PC-9 (cell line): ENCODE data around the gene PLTP. TPM values are rescaled to one million over a fixed set of nuclear protein-coding genes. Genes with fewer than 3 reads are reported as not detected.
"Not testable (repeated sequence)": the region's sequence is repeated elsewhere in the genome, so short reads cannot be mapped to it uniquely, and the experiment has no call there.

ENCODE experiments used
- BruUV-seq: library from RNA; stranded (reverse); fragments of 400-500 nt; replicated peaks from 2 replicates; lab custom pipeline; 2021; lab: Mats Ljungman, UMichigan
- CTCF ChIA-PET: fragments of 300-600 bp; sonication (Branson Sonifier 250); formaldehyde crosslinking; loops from one replicate; lab custom pipeline; 2022; ENCODE audit warnings: antibody characterized with exemption; lab: Charles Lee
- POLR2A ChIA-PET: fragments of 300-600 bp; sonication (Branson Sonifier 250); formaldehyde crosslinking; loops from one replicate; lab custom pipeline; 2022; ENCODE audit warnings: antibody characterized with exemption; ENCODE audit not compliant: unreplicated experiment; lab: Charles Lee
- DNase-seq, 2 experiments: peaks; one replicate each; pipeline versions ENCODE4 v3.0.0 to v3.0.0-alpha.2; 2015 to 2022; ENCODE audit warnings: mixed read lengths in 1 of 2
- H2AFZ ChIP-seq: fragments of 200-600 bp; sonication (generic); 2 replicates; pipeline ENCODE4 v1.8.1; 2017; ENCODE audit warnings: antibody characterized with exemption
- H3F3A ChIP-seq: fragments of 200-600 bp; sonication (generic); 2 replicates; pipeline ENCODE4 v1.8.1; 2017; ENCODE audit warnings: antibody characterized with exemption, mild to moderate bottlenecking, low read depth; ENCODE audit not compliant: insufficient read depth
- H3K27ac ChIP-seq: fragments of 200-600 bp; sonication (generic); 2 replicates; pipeline ENCODE4 v1.6.1; 2016; ENCODE audit warnings: mixed run types
- H3K27me3 ChIP-seq: fragments of 200-600 bp; sonication (generic); 2 replicates; pipeline ENCODE4 v1.6.1; 2016; ENCODE audit warnings: low read depth, mixed run types; ENCODE audit not compliant: insufficient read depth
- H3K36me3 ChIP-seq: fragments of 200-600 bp; sonication (generic); 2 replicates; pipeline ENCODE4 v1.6.1; 2016; ENCODE audit warnings: low read depth, mixed run types
- H3K4me1 ChIP-seq: fragments of 200-600 bp; sonication (generic); replicated peaks from 2 replicates; pipeline ENCODE4 v1.6.1; 2016; ENCODE audit warnings: mixed run types; ENCODE audit not compliant: insufficient read depth
- H3K4me2 ChIP-seq: fragments of 200-600 bp; sonication (generic); 2 replicates; pipeline ENCODE4 v1.6.1; 2017; ENCODE audit warnings: mixed run types
- H3K4me3 ChIP-seq: fragments of 200-600 bp; sonication (generic); 2 replicates; pipeline ENCODE4 v1.6.1; 2016; ENCODE audit warnings: mixed run types
- H3K79me2 ChIP-seq: fragments of 200-600 bp; sonication (generic); 2 replicates; pipeline ENCODE4 v1.6.1; 2017; ENCODE audit warnings: low read depth, mixed run types
- H3K9me2 ChIP-seq: fragments of 200-600 bp; sonication (generic); 2 replicates; pipeline ENCODE4 v1.8.1; 2017; ENCODE audit warnings: mild to moderate bottlenecking; ENCODE audit not compliant: insufficient read depth
- H3K9me3 ChIP-seq: fragments of 200-600 bp; sonication (generic); 2 replicates; pipeline ENCODE4 v1.8.1; 2016; ENCODE audit warnings: low read depth; ENCODE audit not compliant: insufficient read depth
- H4K20me1 ChIP-seq: fragments of 200-600 bp; sonication (generic); 2 replicates; pipeline ENCODE4 v1.8.1; 2017; ENCODE audit not compliant: insufficient read depth
- EZH2 ChIP-seq: fragments of 200-600 bp; sonication (generic); IDR thresholded peaks from 2 replicates; pipeline ENCODE4 v1.8.0; 2017; ENCODE audit warnings: antibody characterized with exemption, low read depth
- intact Hi-C: fragments of 100-400 bp; cut with micrococcal nuclease; formaldehyde crosslinking; loops from one replicate; pipeline ENCODE4 v1.10.0; 2022; ENCODE audit not compliant: unreplicated experiment
- total RNA-seq: library from RNA; stranded (reverse); gene quantifications from 2 replicates; pipeline ENCODE4 v1.2.3, GENCODE V29; 2021
- TF ChIP-seq, protein P1 (sequence below): fragments of 200-600 bp; sonication (generic); conservative IDR thresholded peaks from 2 replicates; pipeline ENCODE4 v1.6.1; 2017; ENCODE audit warnings: mixed run types, antibody characterized with exemption, mild to moderate bottlenecking, moderate library complexity

Gene PLTP
- total RNA-seq, 1 experiment from 2014 or later = 127 TPM

DNA sequence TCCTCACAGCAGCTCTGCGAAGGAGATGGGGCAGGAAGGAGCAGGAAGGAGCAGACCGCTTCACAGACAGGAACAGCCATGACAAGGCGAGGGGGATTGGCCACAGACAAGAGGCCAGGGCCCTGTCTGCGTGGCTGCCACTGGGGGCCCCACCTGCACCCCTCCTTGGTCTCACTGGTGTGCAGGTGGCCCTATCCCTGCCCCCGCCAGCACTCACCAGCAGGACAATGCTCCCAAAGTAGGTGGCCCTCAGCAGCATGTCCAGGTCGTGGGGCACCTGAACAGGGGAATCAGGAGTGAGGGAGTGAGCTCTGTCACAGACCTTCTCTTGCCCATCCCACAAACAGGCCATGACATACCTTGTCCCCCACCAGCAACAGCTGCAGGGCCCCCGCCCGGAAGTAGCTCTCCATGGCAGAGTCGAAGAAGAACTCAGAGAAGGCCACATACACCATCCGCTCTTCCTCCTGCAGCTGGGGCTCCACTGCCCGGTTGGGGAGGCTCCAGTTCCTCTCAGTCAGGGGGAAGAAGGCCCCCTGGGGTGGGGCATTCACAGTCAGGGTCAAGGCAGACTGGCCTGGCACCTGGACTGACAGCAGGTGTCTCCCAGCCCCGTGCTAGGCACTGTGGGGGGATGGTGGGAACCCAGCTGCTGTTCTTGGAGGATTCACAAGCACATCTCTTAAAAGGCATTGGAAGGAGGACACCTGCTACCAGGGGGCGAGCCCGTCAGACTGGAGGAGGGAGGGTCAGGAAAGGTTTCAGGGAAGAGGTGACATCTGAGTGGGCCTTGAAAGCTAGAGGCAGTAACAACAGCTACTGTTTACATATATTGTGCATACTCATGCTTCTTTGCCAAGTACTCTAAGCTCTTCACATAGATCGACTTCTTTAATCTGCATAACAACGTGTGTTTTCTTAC is 7.1 kb downstream of the PLTP start:
- Histone ChIP-seq H3K4me3 (no peak overlapping the region), H3K27me3 (no peaks in the 10 kb centered on the region), H3F3A (peaks cover 47% of the 10 kb centered on the region), H3K4me1 (peaks cover 18% of the 10 kb centered on the region), H3K79me2 (peaks cover 6% of the 10 kb centered on the region; the same call in 1 of the 2 replicates), H3K4me2 (peak overlapping the region; percentile 49), H3K9me3 (no peaks in the 10 kb centered on the region), H3K36me3 (peaks cover 19% of the 10 kb centered on the region), H3K9me2 (no peaks in the 10 kb centered on the region), H3K27ac (peak overlapping the region; percentile 65), H2AFZ (no peak overlapping the region), H4K20me1 (peaks cover 9% of the 10 kb centered on the region)
- intact Hi-C loops = no loop called here
- no TSS peak for BruUV-seq
- DNase-seq = no peak
- CTCF ChIA-PET = interaction anchor here (0.7 kb wide), 1 partner anchor 14 kb away, joined by 3 read pairs; the partner anchor contains the start of genes CTSA and NEURL2
- POLR2A ChIA-PET = interaction anchor here (0.5 to 0.7 kb wide), 7 partner anchors 21 to 945 kb away, joined by 3 to 11 read pairs (median 3); no protein-coding TSS in a partner anchor
- no peak for TF ChIP-seq EZH2
- TF ChIP-seq, protein P1, sequence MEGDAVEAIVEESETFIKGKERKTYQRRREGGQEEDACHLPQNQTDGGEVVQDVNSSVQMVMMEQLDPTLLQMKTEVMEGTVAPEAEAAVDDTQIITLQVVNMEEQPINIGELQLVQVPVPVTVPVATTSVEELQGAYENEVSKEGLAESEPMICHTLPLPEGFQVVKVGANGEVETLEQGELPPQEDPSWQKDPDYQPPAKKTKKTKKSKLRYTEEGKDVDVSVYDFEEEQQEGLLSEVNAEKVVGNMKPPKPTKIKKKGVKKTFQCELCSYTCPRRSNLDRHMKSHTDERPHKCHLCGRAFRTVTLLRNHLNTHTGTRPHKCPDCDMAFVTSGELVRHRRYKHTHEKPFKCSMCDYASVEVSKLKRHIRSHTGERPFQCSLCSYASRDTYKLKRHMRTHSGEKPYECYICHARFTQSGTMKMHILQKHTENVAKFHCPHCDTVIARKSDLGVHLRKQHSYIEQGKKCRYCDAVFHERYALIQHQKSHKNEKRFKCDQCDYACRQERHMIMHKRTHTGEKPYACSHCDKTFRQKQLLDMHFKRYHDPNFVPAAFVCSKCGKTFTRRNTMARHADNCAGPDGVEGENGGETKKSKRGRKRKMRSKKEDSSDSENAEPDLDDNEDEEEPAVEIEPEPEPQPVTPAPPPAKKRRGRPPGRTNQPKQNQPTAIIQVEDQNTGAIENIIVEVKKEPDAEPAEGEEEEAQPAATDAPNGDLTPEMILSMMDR = no peak

DNA sequence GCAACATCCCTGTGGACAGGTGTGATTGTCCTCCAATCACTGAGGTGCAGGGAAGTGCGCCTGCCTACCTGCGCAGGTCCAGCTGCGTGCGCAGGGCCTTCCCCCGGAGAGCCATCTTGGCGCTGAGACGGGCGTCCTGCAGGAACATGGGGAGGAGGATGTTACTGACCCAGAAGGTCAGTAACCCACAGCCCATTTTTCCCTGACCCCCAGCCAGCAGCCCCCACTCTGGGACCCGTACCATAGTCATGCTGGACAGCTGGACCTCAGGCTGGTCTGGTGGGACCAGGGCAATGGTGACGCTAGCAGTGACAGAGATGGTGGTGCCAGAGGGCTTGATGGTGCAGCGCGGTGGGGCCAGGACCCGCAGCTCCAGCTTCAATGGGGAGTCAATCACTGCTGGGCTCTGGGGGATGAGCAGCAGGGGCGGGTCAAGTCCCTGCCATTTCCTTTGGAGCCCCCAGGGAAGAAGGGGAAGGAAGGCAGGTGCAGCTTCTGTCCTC is 9.7 kb downstream of the PLTP start:
- Histone ChIP-seq H3K4me3 (no peak overlapping the region), H3K27ac (no peak overlapping the region), H3K4me1 (peaks cover 18% of the 10 kb centered on the region), H3K4me2 (no peak overlapping the region), H3K9me3 (no peaks in the 10 kb centered on the region), H3K79me2 (no peaks in the 10 kb centered on the region), H2AFZ (no peak overlapping the region), H4K20me1 (peaks cover 9% of the 10 kb centered on the region), H3K27me3 (no peaks in the 10 kb centered on the region), H3K9me2 (no peaks in the 10 kb centered on the region), H3F3A (peaks cover 48% of the 10 kb centered on the region), H3K36me3 (peaks cover 17% of the 10 kb centered on the region)
- ChIA-PET POLR2A (no interaction called here), CTCF (no interaction called here)
- no TSS peak for BruUV-seq
- no peak for TF ChIP-seq EZH2
- TF ChIP-seq, protein P1 = no peak
- intact Hi-C loops = no loop called here
- no peak for DNase-seq

DNA sequence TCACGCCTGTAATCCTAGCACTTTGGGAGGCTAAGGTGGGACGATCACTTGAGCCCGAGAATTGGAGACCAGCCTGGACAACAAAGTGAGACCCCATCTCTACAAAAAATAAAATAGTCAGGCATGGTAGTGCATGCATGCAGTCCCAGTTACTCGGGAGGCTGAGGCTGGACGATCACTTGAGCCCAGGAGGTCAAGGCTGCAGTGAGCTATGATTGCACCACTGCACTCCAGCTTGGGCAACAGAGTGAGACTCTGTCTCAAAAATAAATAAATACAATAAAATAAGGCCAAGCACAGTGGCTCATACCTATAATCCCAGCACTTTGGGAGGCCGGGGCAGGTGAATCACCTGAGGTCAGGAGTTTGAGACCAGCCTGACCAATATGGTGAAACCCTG is 10.6 kb downstream of the PLTP start:
- POLR2A ChIA-PET = interaction anchor here (0.9 kb wide), 1 partner anchor 34 kb away, joined by 4 read pairs; no protein-coding TSS in a partner anchor
- H3K9me3 ChIP-seq, H3K4me2 ChIP-seq, H3K79me2 ChIP-seq, H4K20me1 ChIP-seq, H3K4me3 ChIP-seq, intact Hi-C loops, BruUV-seq, H3K9me2 ChIP-seq, H3K27me3 ChIP-seq, H2AFZ ChIP-seq, DNase-seq, H3K27ac ChIP-seq, CTCF ChIA-PET: not testable (repeated sequence)
- Histone ChIP-seq H3F3A (peaks cover 46% of the 10 kb centered on the region), H3K36me3 (peaks cover 25% of the 10 kb centered on the region), H3K4me1 (peaks cover 15% of the 10 kb centered on the region)
